ENCODE measurements around the gene ADAMTS1. TPM values are rescaled to one million over a fixed set of nuclear protein-coding genes. Genes with fewer than 3 reads are reported as not detected.
A peak's percentile ranks its signal among the peaks of the same experiment; 100 is the strongest.
"Not testable (repeated sequence)": the region's sequence is repeated elsewhere in the genome, so short reads cannot be mapped to it uniquely, and the experiment has no call there.

Gene ADAMTS1
- 100 to 1,000 TPM in 3 of 4 donors, 10 to 100 TPM in 1; 85.8 to 117 (median 107) TPM for polyA plus RNA-seq (ENCODE audit: insufficient read length in 4 of 4)

GRCh38 chr21:26845066-26845758, at the start of gene ADAMTS1:
Gene ADAMTS1, minus strand, starts transcription at chr21:26845409. Its CDS starts 455 bp downstream, at chr21:26844954.
- DNase-seq (ENCODE audit: low read depth in 4 of 4, low spot score in 3 of 4): peak; percentile 88 to 89 (median 88)

GRCh38 chr21:26892151-26892550, 46.9 kb upstream of the ADAMTS1 start:
- no peak for DNase-seq (ENCODE audit: low read depth in 4 of 4, low spot score in 3 of 4)

GRCh38 chr21:26888931-26889330, 43.7 kb upstream of the ADAMTS1 start:
- no peak for DNase-seq (ENCODE audit: low read depth in 4 of 4, low spot score in 3 of 4)

- no peak for DNase-seq (ENCODE audit: low read depth in 4 of 4, low spot score in 3 of 4)
Measured at GRCh38 chr21:26888256-26888655, 43.0 kb upstream of the ADAMTS1 start.

- no peak for DNase-seq (ENCODE audit: low read depth in 4 of 4, low spot score in 3 of 4)
Measured at GRCh38 chr21:26887251-26887650, 42.0 kb upstream of the ADAMTS1 start.

GRCh38 chr21:26884436-26884835, 39.2 kb upstream of the ADAMTS1 start:
- no peak for DNase-seq (ENCODE audit: low read depth in 4 of 4, low spot score in 3 of 4)

- DNase-seq (ENCODE audit: low read depth in 4 of 4, low spot score in 3 of 4): no peak
Measured at GRCh38 chr21:26883768-26884167, 38.6 kb upstream of the ADAMTS1 start.

GRCh38 chr21:26881504-26882228, 36.5 kb upstream of the ADAMTS1 start:
- peak in 2 of 4 donors; percentile 3 to 5 for DNase-seq (ENCODE audit: low read depth in 4 of 4, low spot score in 3 of 4)

- no peak for DNase-seq (ENCODE audit: low read depth in 4 of 4, low spot score in 3 of 4)
Measured at GRCh38 chr21:26877018-26877417, 31.8 kb upstream of the ADAMTS1 start.

GRCh38 chr21:26874347-26874746, 29.1 kb upstream of the ADAMTS1 start:
- DNase-seq (ENCODE audit: low read depth in 4 of 4, low spot score in 3 of 4): no peak

GRCh38 chr21:26865857-26866256, 20.6 kb upstream of the ADAMTS1 start:
- DNase-seq (ENCODE audit: low read depth in 4 of 4, low spot score in 3 of 4): no peak

- not testable (repeated sequence) for DNase-seq (ENCODE audit: low read depth in 4 of 4, low spot score in 3 of 4)
Measured at GRCh38 chr21:26856871-26857350, 11.7 kb upstream of the ADAMTS1 start.

GRCh38 chr21:26854695-26855094, 9.5 kb upstream of the ADAMTS1 start:
- DNase-seq (ENCODE audit: low read depth in 4 of 4, low spot score in 3 of 4): not testable (repeated sequence)

- DNase-seq (ENCODE audit: low read depth in 4 of 4, low spot score in 3 of 4): no peak
Measured at GRCh38 chr21:26852423-26852822, 7.2 kb upstream of the ADAMTS1 start.

- no peak for DNase-seq (ENCODE audit: low read depth in 4 of 4, low spot score in 3 of 4)
Measured at GRCh38 chr21:26851109-26851944, 6.1 kb upstream of the ADAMTS1 start.

GRCh38 chr21:26850116-26850643, 5.0 kb upstream of the ADAMTS1 start:
- DNase-seq (ENCODE audit: low read depth in 4 of 4, low spot score in 3 of 4): peak in 3 of 4 donors; percentile 26 to 63 (median 48)

- peak; percentile 39 to 66 (median 54) for DNase-seq (ENCODE audit: low read depth in 4 of 4, low spot score in 3 of 4)
Measured at GRCh38 chr21:26849428-26850115, 4.4 kb upstream of the ADAMTS1 start.

GRCh38 chr21:26847921-26848320, 2.7 kb upstream of the ADAMTS1 start:
- no peak for DNase-seq (ENCODE audit: low read depth in 4 of 4, low spot score in 3 of 4)

GRCh38 chr21:26847002-26847401, 1.8 kb upstream of the ADAMTS1 start:
- peak in 1 of 4 donors; percentile 20 for DNase-seq (ENCODE audit: low read depth in 4 of 4, low spot score in 3 of 4)

Measured in right renal pelvis (tissue), 4 donors.